ENCODE results near the gene FZD4.
"Not testable (repeated sequence)": the region's sequence is repeated elsewhere in the genome, so short reads cannot be mapped to it uniquely, and the experiment has no call there.

FZD4 gene

DNA sequence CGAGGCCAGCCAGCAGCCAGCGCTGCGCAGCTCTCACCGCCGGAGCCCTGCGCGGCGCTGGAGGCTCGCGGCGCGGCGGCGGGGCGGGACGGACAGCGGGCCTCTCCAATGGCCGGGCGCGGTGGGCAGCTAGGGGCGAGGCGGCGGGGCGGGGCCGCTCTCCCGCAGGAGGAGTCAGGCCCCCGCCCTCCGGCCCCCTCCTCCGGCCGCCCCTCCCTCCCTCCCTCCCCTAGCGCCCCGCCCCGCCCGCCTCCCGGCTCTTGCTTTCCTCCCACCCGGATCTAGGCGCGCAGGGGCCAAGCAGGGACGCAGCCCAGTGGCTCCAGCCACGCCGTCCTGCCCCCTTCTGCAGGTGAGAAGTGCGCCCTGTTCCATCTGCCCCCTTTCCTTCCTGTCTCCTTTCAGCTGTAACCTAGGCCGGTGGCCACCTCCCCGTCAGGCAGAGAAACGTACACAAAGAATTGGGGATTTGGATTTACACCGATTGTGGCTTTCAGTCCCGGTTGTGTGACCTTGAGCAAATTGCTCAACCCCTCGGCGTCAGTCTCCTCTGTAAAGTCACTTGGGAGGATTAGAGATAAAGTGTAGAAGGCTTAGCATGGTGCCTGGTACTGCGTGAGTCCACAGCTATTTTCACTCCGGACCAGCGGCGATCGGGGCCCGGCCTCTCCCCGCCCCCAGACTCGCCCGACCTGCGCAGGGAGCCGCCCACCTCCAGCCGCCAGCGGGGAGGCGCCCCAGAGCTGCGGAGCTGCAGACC lies at the start of gene FZD4:
Gene FZD4 (minus strand): TSS at position 35 of the 760 bp plus-strand sequence. CDS start 310 bp downstream, outside the sequence.
- Histone ChIP-seq H3K36me3 (replicated peaks) (no peaks in the 10 kb centered on the region), H3K27me3 (ENCODE audit: low read depth) (no peaks in the 10 kb centered on the region), H3K4me3 (peak within 1 kb of the TSS; percentile 51), H3K9me3 (no peaks in the 10 kb centered on the region), H3K4me1 (peaks cover 18% of the 10 kb centered on the region)
- DNase-seq (ENCODE audit: low spot score in 2 of 2) = peak; percentile 84 to 93
- in situ Hi-C loops (cut with MboI; ENCODE audit: low sequenced_read_pairs) = no loop called here

DNA sequence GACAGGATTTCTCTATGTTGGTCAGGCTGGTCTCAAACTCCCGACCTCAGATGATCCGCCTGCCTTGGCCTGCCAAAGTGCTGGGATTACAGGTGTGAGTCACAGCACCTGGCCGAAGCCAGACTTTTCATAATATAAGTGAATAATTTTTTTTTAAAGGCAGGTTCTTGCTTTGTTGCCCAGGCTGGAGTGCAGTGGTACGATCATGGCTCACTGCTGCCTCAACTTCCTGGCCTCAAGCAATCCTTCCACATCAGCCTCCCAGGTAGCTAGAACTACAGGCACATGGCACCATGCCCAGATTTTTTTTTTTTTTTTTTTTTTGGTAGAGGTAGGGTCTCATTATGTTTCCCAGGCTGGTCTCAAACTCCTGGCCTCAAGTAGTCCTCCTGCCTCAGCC lies 49.1 kb upstream of the FZD4 start:
- DNase-seq (ENCODE audit: low spot score in 2 of 2); in situ Hi-C loops (cut with MboI; ENCODE audit: low sequenced_read_pairs); H3K36me3 ChIP-seq (replicated peaks); H3K4me1 ChIP-seq; H3K27me3 ChIP-seq (ENCODE audit: low read depth); H3K9me3 ChIP-seq; H3K4me3 ChIP-seq: not testable (repeated sequence)

DNA sequence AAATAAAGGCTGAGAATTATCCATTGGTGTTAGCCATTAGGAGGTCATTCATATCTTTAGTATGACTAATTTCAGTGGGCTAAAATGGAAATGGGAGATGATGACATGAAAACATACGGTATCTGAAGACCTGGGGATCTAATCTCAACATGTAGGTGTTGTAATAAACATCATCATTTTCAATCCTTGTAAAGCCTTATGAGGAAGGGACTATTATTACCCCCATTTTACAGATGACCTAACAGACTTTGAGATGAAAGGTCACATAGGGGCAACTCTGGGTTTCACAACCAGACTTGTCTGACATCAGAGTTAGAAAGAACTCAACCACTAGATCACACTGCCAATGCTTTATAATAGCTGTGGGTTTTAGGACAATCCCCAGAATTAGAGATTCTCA lies 47.7 kb upstream of the FZD4 start:
- no peak for DNase-seq (ENCODE audit: low spot score in 2 of 2)
- in situ Hi-C loops (cut with MboI; ENCODE audit: low sequenced_read_pairs) = no loop called here
- Histone ChIP-seq H3K36me3 (replicated peaks) (no peaks in the 10 kb centered on the region), H3K27me3 (ENCODE audit: low read depth) (no peaks in the 10 kb centered on the region; the same call in 1 of the 2 replicates), H3K4me3 (no peak overlapping the region), H3K9me3 (no peaks in the 10 kb centered on the region), H3K4me1 (peaks cover 5% of the 10 kb centered on the region)

DNA sequence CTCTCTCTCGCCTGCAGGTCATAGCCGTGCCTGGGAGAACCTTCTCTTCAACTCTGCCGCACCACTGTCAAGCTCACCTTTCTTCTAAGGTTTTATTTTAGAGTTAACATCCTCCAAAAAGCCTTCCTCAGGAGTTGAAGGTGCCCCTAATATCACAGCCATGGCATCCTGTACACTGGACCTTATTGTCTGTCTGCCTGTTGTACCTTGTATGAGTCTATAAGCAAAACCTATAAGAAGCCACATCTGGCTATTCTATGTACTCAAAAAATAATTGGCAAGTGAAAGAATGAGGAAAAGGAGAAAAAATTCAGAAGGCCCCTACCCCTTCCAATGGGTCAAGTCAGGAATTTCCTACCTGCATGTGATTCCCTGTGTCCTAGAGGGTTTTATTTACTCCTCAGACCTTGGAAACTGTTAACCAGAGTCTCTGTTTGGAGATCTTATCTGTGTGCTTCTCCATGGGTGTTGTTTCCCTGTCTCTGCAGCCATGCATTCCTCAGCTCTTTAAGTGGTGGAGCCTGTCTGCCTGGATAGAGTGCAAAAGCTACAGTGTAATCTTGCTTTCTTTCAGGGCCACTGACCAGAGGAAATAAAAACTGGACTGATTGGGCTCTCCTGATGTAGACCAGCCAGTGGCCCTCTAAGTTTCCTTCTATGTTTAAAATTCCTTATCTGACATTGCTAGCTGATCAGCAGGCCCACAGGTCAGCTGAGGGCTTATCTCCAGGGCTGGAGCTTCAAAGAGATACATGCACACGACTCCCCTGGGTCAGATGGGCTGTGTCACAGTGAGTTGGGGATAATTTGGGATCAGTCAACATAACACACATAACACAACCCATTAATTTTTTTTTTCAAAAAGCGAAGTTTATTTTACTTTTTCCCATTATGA lies 44.9 kb upstream of the FZD4 start:
- peaks cover 5% of the 10 kb centered on the region for H3K4me1 ChIP-seq
- in situ Hi-C loops (cut with MboI; ENCODE audit: low sequenced_read_pairs) = no loop called here
- H3K27me3 ChIP-seq (ENCODE audit: low read depth) = no peaks in the 10 kb centered on the region; the same call in 1 of the 2 replicates
- DNase-seq (ENCODE audit: low spot score in 2 of 2) = no peak
- H3K36me3 ChIP-seq (replicated peaks) = no peaks in the 10 kb centered on the region
- H3K4me3 ChIP-seq = no peak overlapping the region
- H3K9me3 ChIP-seq = no peaks in the 10 kb centered on the region

DNA sequence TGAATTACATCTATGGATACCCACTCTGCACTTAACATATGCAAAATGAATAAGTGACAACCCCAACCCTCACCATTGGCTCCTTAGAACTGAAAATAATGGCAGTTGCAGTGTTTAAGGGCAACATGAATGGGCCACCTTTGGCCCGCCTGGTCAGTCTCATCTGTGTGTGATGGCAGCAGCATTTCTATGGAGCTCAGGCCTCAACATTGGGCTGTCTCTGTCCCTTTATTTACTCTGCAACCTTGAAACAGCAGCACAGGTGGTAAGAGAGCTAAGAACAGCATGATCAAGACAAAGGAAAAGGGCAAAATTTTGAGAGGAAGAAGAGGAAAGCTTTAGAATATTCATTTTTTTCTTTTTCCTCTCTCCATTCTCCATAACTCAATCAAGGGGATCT lies 44.2 kb upstream of the FZD4 start:
- H3K4me1 ChIP-seq = peaks cover 5% of the 10 kb centered on the region
- no peak for DNase-seq (ENCODE audit: low spot score in 2 of 2)
- in situ Hi-C loops (cut with MboI; ENCODE audit: low sequenced_read_pairs) = no loop called here
- H3K36me3 ChIP-seq (replicated peaks) = no peaks in the 10 kb centered on the region
- H3K4me3 ChIP-seq = no peak overlapping the region
- no peaks in the 10 kb centered on the region for H3K9me3 ChIP-seq
- H3K27me3 ChIP-seq (ENCODE audit: low read depth) = no peaks in the 10 kb centered on the region; the same call in 1 of the 2 replicates

DNA sequence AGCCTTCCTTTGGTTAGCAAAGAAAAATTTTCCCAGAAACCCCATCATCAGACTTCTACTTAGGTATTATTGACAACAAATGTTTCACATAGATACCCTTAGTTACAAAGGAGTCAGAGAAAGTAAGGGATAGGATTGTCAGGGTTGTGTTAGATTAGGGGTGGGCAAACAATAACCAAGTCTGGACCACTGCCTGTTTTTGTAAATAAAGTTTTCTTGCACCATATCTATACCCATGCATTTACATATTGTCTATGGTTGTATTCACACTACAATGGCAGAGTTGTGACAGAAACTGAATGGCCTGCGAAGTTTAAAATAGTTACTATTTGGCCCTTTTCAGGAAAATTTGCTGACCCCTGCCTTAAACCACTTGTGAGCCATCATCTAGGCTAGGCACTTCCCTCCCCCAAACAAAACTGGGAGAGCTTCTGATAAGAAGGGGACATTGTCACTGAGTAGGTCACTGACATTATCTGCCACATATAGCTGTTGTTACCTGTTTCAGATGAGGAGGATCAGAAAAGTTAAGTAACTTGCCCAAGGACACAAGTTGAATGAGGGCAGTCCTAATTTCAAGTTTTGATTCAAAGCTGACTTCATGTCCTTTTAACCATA lies 41.9 kb upstream of the FZD4 start:
- no peak for DNase-seq (ENCODE audit: low spot score in 2 of 2)
- no peaks in the 10 kb centered on the region for H3K36me3 ChIP-seq (replicated peaks)
- no peaks in the 10 kb centered on the region for H3K27me3 ChIP-seq (ENCODE audit: low read depth)
- peaks cover 5% of the 10 kb centered on the region for H3K4me1 ChIP-seq
- no peaks in the 10 kb centered on the region for H3K9me3 ChIP-seq
- no peak overlapping the region for H3K4me3 ChIP-seq
- in situ Hi-C loops (cut with MboI; ENCODE audit: low sequenced_read_pairs) = no loop called here

DNA sequence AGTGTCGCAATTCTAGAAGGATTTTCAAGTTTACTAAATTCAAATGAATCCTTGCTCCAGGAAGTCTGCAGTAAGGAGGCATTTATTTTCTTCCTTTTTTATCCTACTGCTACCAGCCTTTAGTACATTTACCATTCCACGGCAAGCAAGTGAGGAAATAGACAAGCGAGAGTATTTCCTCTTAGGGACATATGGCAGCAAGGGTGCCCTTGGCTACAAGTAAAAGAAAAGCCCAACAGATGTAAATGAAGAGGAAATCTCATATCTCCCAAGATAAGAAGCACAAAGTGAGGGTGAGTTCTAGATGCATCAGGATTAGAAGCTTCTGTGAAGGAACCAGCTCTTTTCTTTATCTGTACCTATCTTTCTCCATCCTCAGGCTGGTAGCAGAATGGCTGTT lies 37.8 kb upstream of the FZD4 start:
- Histone ChIP-seq H3K4me1 (peaks cover 13% of the 10 kb centered on the region), H3K9me3 (no peaks in the 10 kb centered on the region), H3K36me3 (replicated peaks) (no peaks in the 10 kb centered on the region), H3K27me3 (ENCODE audit: low read depth) (no peaks in the 10 kb centered on the region), H3K4me3 (no peak overlapping the region)
- no peak for DNase-seq (ENCODE audit: low spot score in 2 of 2)
- in situ Hi-C loops (cut with MboI; ENCODE audit: low sequenced_read_pairs) = no loop called here

DNA sequence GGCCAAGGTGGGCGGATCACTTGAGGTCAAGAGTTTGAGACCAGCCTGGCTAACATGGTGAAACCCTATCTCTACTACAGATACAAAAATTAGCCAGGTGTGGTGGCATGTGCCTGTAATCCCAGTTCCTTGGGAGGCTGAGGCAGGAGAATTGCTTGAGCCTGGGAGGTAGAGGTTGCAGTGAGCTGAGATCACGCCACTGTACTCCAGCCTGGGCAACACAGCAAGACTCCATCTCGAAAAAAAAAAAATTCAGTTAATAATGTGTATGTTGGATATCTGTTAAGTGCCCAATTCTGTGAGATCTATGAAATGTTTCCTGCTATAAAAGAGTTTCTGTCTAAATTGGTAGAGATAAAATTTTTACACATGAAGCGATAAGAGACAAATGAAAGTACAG lies 37.1 kb upstream of the FZD4 start:
- H3K36me3 ChIP-seq (replicated peaks); DNase-seq (ENCODE audit: low spot score in 2 of 2); in situ Hi-C loops (cut with MboI; ENCODE audit: low sequenced_read_pairs); H3K9me3 ChIP-seq; H3K4me3 ChIP-seq; H3K27me3 ChIP-seq (ENCODE audit: low read depth): not testable (repeated sequence)
- peaks cover 12% of the 10 kb centered on the region for H3K4me1 ChIP-seq

DNA sequence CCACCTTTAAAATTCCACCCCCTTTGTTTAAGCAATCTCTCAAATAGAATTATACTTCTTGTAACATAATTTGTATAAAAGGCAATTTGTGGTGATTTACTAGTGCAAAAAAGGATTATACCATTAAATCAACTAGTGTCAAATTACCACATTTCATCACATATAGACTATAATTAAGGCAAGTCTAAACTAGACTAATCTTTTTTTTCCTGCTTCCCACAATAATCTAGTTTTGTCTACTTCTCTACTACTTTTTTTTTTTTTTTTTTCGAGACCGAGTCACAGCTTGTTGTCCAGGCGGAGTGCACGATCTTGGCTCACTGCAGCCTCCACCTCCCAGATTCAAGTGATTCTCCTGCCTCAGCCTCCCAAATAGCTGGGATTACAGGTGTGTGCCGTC lies 36.1 kb upstream of the FZD4 start:
- DNase-seq (ENCODE audit: low spot score in 2 of 2) = peak in 1 of 2 experiments; percentile 18
- in situ Hi-C loops (cut with MboI; ENCODE audit: low sequenced_read_pairs) = no loop called here
- Histone ChIP-seq H3K9me3 (no peaks in the 10 kb centered on the region), H3K4me3 (no peak overlapping the region), H3K4me1 (peaks cover 12% of the 10 kb centered on the region), H3K27me3 (ENCODE audit: low read depth) (no peaks in the 10 kb centered on the region), H3K36me3 (replicated peaks) (no peaks in the 10 kb centered on the region)

DNA sequence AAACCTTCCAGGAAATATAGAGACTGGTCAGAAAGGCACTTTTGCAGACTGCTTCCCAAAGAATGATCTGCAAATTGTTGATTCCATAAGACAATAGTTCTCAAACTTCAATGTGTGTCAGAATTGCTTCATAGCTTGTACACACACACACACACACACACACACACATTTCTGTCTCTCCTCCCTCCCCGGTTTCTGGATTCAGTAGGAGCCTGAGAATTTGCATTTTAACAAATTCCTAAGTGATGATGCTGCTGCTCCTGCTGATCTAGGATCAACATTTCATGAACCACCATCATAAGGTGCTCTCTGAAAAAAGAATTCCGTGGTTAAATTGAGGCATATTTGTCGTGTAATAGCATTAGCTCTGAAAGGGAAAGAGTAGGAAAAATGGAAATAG lies 35.3 kb upstream of the FZD4 start:
- no peaks in the 10 kb centered on the region for H3K36me3 ChIP-seq (replicated peaks)
- H3K4me3 ChIP-seq = no peak overlapping the region
- no peak for DNase-seq (ENCODE audit: low spot score in 2 of 2)
- H3K9me3 ChIP-seq = no peaks in the 10 kb centered on the region
- H3K27me3 ChIP-seq (ENCODE audit: low read depth) = no peaks in the 10 kb centered on the region
- H3K4me1 ChIP-seq = peaks cover 12% of the 10 kb centered on the region
- in situ Hi-C loops (cut with MboI; ENCODE audit: low sequenced_read_pairs) = no loop called here

DNA sequence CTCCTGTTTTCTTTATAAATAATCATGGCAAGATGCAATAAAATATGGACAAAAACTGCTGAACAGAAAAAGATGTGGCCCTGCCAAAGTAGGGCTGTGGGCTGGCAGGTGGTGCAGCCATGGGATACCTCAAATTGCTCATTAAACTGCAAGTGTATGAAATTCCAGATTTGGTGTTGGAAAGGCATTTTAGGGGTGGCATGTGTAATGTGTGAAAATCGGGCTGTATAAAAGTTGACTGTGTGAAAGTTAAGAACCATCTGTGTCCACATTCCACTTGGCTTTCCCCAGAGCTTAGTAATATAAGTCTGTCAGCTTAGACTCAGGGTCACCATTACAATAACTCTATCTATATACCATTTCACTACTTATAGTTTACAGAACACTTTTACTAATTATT lies 34.8 kb upstream of the FZD4 start:
- no peaks in the 10 kb centered on the region for H3K9me3 ChIP-seq
- H3K27me3 ChIP-seq (ENCODE audit: low read depth) = no peaks in the 10 kb centered on the region
- no peaks in the 10 kb centered on the region for H3K36me3 ChIP-seq (replicated peaks)
- in situ Hi-C loops (cut with MboI; ENCODE audit: low sequenced_read_pairs) = no loop called here
- H3K4me3 ChIP-seq = no peak overlapping the region
- DNase-seq (ENCODE audit: low spot score in 2 of 2) = no peak
- peaks cover 12% of the 10 kb centered on the region for H3K4me1 ChIP-seq

DNA sequence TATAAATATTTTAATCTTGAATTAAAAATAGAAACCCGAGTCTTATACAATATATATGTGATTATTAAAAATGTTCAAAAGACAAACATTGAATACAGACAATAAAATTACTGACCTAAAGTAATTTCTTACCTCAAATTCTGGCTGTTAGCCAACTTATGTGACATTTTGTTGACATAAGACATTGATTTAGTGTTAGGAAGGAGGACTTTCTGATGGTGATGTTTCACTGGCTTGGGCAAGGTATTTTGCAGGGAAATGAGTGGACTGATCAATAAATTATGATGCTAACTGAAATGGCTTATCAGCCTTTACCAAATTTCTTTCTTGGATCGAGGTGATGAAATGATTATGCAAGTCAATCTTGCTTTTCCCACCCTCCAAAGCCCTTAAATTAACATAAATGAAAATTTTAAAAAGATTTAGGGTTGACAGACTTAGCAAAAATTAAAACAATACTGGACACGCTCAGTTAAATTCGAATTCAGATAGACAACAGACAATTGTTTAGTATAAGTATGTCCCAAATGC lies 33.2 kb upstream of the FZD4 start:
- no peaks in the 10 kb centered on the region for H3K9me3 ChIP-seq
- H3K27me3 ChIP-seq (ENCODE audit: low read depth) = no peaks in the 10 kb centered on the region
- in situ Hi-C loops (cut with MboI; ENCODE audit: low sequenced_read_pairs) = no loop called here
- no peak for DNase-seq (ENCODE audit: low spot score in 2 of 2)
- H3K4me3 ChIP-seq = no peak overlapping the region
- H3K36me3 ChIP-seq (replicated peaks) = no peaks in the 10 kb centered on the region
- peaks cover 12% of the 10 kb centered on the region for H3K4me1 ChIP-seq

DNA sequence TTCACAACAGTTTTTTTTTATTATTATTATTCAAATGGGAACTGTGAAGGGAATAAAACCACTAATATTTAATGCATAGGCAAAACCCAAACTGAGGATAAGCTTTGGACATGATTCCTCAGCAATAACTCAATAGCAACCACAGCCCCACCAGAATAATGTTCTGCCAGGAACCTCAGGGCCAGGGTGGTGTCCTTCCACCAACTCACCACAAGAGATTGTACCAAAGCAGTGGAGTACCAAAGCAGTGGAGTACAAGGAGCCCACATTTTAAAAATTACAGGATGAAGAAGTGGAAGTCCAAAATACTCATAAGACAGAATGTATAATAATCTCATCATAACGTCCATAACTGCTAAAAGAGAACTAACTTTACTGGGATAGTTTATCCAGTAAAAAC lies 32.5 kb upstream of the FZD4 start:
- H3K9me3 ChIP-seq = no peaks in the 10 kb centered on the region
- H3K36me3 ChIP-seq (replicated peaks) = no peaks in the 10 kb centered on the region
- in situ Hi-C loops (cut with MboI; ENCODE audit: low sequenced_read_pairs) = no loop called here
- H3K27me3 ChIP-seq (ENCODE audit: low read depth) = no peaks in the 10 kb centered on the region
- DNase-seq (ENCODE audit: low spot score in 2 of 2) = no peak
- peaks cover 12% of the 10 kb centered on the region for H3K4me1 ChIP-seq
- H3K4me3 ChIP-seq = no peak overlapping the region

DNA sequence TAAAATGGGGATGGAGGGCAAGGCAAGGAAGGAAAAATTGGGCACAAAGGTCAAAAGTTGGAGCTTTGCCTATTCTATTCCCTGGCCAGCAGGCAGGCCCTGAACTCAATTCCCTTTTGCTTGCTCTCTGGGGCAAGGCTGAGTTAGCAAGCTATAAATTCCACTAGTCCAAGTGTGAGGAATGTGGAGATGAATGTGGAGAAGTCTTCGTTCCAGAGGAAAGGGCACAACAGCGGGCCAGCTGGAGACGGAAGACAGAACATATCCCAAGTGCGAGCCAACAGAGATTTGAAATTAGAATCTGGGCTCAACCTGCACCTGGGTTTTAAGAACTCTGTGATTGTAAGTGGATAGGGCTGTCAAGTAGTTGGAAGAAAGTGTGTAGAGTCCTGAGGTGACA lies 29.5 kb upstream of the FZD4 start:
- no peaks in the 10 kb centered on the region for H3K9me3 ChIP-seq
- no peaks in the 10 kb centered on the region; the same call in 1 of the 2 replicates for H3K27me3 ChIP-seq (ENCODE audit: low read depth)
- H3K4me1 ChIP-seq = no peaks in the 10 kb centered on the region
- no peak overlapping the region for H3K4me3 ChIP-seq
- DNase-seq (ENCODE audit: low spot score in 2 of 2) = no peak
- H3K36me3 ChIP-seq (replicated peaks) = no peaks in the 10 kb centered on the region
- in situ Hi-C loops (cut with MboI; ENCODE audit: low sequenced_read_pairs) = no loop called here

Measured in HAP-1 (cell line).